Brain microvascular endothelial cell (primary cell): Measurements from ENCODE around the gene DBR1.
"Not testable (repeated sequence)": the region's sequence is repeated elsewhere in the genome, so short reads cannot be mapped to it uniquely, and the experiment has no call there.

Experiments
- DNase-seq: peaks from one replicate; pipeline ENCODE4 v3.0.0-alpha.2; 2020
- H3K27ac ChIP-seq: fragments of 250-450 bp; sonication (Bioruptor Pico); 2 replicates; pipeline ENCODE4 v1.5.1; 2020; ENCODE audit warnings: mild to moderate bottlenecking, moderate library complexity
- H3K27me3 ChIP-seq: fragments of 250-450 bp; sonication (Bioruptor Pico); replicated peaks from 2 replicates; pipeline ENCODE4 v1.5.1; 2020; ENCODE audit warnings: mild to moderate bottlenecking
- H3K36me3 ChIP-seq: fragments of 250-450 bp; sonication (Bioruptor Pico); replicated peaks from 2 replicates; pipeline ENCODE4 v1.5.1; 2020; ENCODE audit warnings: mild to moderate bottlenecking
- H3K4me3 ChIP-seq: 2 replicates; pipeline ENCODE4 v1.5.1; 2011; ENCODE audit warnings: low read depth, mild to moderate bottlenecking, control low read depth, low read length, moderate library complexity
- in situ Hi-C: cut with HindIII; loops from 2 replicates; pipeline ENCODE4 v1.10.0; 2017; ENCODE audit warnings: low sequenced_read_pairs, low pct_ligation_motif_present
- TF ChIP-seq, protein P1 (sequence below): IDR thresholded peaks from 2 replicates; pipeline ENCODE4 v1.5.1; 2011; ENCODE audit warnings: low read depth, mild to moderate bottlenecking, moderate library complexity, low read length, control low read depth, inconsistent platforms; ENCODE audit errors: missing control alignments

The DBR1 gene

GRCh38 chr3:138154534-138154933, 20.2 kb downstream of the DBR1 start:
- H3K27ac ChIP-seq: no peak overlapping the region
- in situ Hi-C loops: no loop called here
- DNase-seq: no peak
- H3K27me3 ChIP-seq: no peaks in the 10 kb centered on the region
- H3K4me3 ChIP-seq: no peak overlapping the region
- TF ChIP-seq, protein P1, sequence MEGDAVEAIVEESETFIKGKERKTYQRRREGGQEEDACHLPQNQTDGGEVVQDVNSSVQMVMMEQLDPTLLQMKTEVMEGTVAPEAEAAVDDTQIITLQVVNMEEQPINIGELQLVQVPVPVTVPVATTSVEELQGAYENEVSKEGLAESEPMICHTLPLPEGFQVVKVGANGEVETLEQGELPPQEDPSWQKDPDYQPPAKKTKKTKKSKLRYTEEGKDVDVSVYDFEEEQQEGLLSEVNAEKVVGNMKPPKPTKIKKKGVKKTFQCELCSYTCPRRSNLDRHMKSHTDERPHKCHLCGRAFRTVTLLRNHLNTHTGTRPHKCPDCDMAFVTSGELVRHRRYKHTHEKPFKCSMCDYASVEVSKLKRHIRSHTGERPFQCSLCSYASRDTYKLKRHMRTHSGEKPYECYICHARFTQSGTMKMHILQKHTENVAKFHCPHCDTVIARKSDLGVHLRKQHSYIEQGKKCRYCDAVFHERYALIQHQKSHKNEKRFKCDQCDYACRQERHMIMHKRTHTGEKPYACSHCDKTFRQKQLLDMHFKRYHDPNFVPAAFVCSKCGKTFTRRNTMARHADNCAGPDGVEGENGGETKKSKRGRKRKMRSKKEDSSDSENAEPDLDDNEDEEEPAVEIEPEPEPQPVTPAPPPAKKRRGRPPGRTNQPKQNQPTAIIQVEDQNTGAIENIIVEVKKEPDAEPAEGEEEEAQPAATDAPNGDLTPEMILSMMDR: no peak
- no peaks in the 10 kb centered on the region for H3K36me3 ChIP-seq

GRCh38 chr3:138148503-138148902, 26.2 kb downstream of the DBR1 start:
- TF ChIP-seq, protein P1: no peak
- H3K36me3 ChIP-seq: no peaks in the 10 kb centered on the region
- no peak overlapping the region for H3K4me3 ChIP-seq
- H3K27ac ChIP-seq: no peak overlapping the region
- no peaks in the 10 kb centered on the region for H3K27me3 ChIP-seq
- no peak for DNase-seq
- in situ Hi-C loops: no loop called here

- H3K27me3 ChIP-seq, H3K36me3 ChIP-seq, H3K4me3 ChIP-seq, DNase-seq, H3K27ac ChIP-seq, in situ Hi-C loops: not testable (repeated sequence)
Observed at GRCh38 chr3:138142181-138142580, 32.5 kb downstream of the DBR1 start.

GRCh38 chr3:138140940-138141339, 33.8 kb downstream of the DBR1 start:
- in situ Hi-C loops: no loop called here

DNA sequence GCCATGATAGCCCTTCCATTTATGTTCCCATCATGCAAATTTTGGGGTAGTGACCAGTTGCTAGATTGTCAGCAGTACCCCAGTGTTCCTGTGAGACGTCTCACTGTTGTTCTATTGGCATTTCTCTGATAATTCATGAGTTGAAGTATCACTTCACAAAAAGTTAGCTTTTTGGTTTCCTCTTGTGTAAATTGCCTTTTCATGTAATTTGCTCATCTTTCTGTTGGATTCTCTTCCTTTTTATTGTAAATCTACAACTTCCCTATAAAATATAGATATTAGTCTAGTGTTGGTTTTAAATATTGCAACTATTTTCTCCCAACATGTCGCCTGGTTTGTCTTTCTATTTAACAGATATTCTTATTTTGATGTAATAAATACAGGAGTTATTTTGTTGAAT, 35.0 kb downstream of the DBR1 start:
- Histone ChIP-seq H3K36me3 (no peaks in the 10 kb centered on the region), H3K27me3 (no peaks in the 10 kb centered on the region), H3K27ac (no peak overlapping the region), H3K4me3 (no peak overlapping the region)
- in situ Hi-C loops: no loop called here
- TF ChIP-seq, protein P1: no peak
- DNase-seq: no peak

More at GRCh38 chr3:138140940-138141339, 33.8 kb downstream of the DBR1 start:
- TF ChIP-seq, protein P1: no peak
- H3K4me3 ChIP-seq: no peak overlapping the region
- no peaks in the 10 kb centered on the region for H3K27me3 ChIP-seq
- no peak for DNase-seq
- no peak overlapping the region for H3K27ac ChIP-seq
- no peaks in the 10 kb centered on the region for H3K36me3 ChIP-seq

- no peak for DNase-seq
- TF ChIP-seq, protein P1: no peak
- Histone ChIP-seq H3K4me3 (no peak overlapping the region), H3K36me3 (no peaks in the 10 kb centered on the region), H3K27ac (no peak overlapping the region), H3K27me3 (no peaks in the 10 kb centered on the region)
- in situ Hi-C loops: no loop called here
Observed at GRCh38 chr3:138137861-138138260, 36.9 kb downstream of the DBR1 start.
